Heart right ventricle (tissue), 16 donors: ENCODE results near the gene COL18A1. TPM values are rescaled to one million over a fixed set of nuclear protein-coding genes. Genes with fewer than 3 reads are reported as not detected.

Source experiments
- ATAC-seq, 8 donors: fragments of 200-7000 bp; cut with Tn5 transposase; one replicate each; pipeline ENCODE4 v1.9.1; 2020; ENCODE audit warnings: mild to moderate bottlenecking in 8 of 8, moderate library complexity in 8 of 8, moderate number of reproducible peaks in 1 of 8
- DNase-seq, 2 donors: peaks; one replicate each; pipeline ENCODE4 v3.0.0-alpha.2; 2020
- H3K27ac ChIP-seq, 10 donors: fragments of 200-600 bp; sonication (generic) in 2 of 10; one replicate each; pipeline versions ENCODE4 v1.5.0 to v1.8.0; 2020 to 2022; ENCODE audit warnings: mild to moderate bottlenecking in 3 of 10
- H3K27me3 ChIP-seq, 7 donors: fragments of 200-600 bp; one replicate each; pipeline ENCODE4 v1.8.0; 2021 to 2022; ENCODE audit warnings: mild to moderate bottlenecking in 2 of 7
- H3K36me3 ChIP-seq, 9 donors: fragments of 200-600 bp; sonication (generic) in 1 of 9; one replicate each; pipeline versions ENCODE4 v1.5.0 to v1.8.0; 2020 to 2022; ENCODE audit warnings: mild to moderate bottlenecking in 2 of 9
- H3K4me1 ChIP-seq, 9 donors: fragments of 200-600 bp; sonication (generic) in 1 of 9; one replicate each; pipeline versions ENCODE4 v1.5.0 to v1.8.0; 2020 to 2022; ENCODE audit warnings: mild to moderate bottlenecking in 4 of 9
- H3K4me3 ChIP-seq, 10 donors: fragments of 200-600 bp; sonication (generic) in 2 of 10; one replicate each; pipeline versions ENCODE4 v1.5.0 to v1.8.0; 2020 to 2022; ENCODE audit warnings: mild to moderate bottlenecking in 7 of 10, moderate library complexity in 2 of 10
- H3K9me3 ChIP-seq, 11 donors: fragments of 200-600 bp in 10 of 11; sonication (generic) in 2 of 11; one replicate each; pipeline versions ENCODE4 v1.5.0 to v1.8.0; 2013 to 2022; ENCODE audit warnings: mild to moderate bottlenecking in 2 of 11, control low read depth in 1 of 11, moderate library complexity in 1 of 11
- WGBS, 2 donors: extraction: QIAGEN DNeasy Blood & Tissue Kit; methylation state at CpG; one replicate each; pipeline ENCODE4 v1.1.7; 2013; ENCODE audit warnings: inconsistent platforms in 1 of 2; 5-methylcytosine and 5-hydroxymethylcytosine counted together
- intact Hi-C, 10 donors: fragments of 100-400 bp; cut with DNase I; formaldehyde crosslinking; loops; one replicate each; pipeline versions ENCODE4 v1.11.1 to v1.14.2; 2022
- polyA plus RNA-seq, 2 donors: library from polyadenylated mRNA; stranded (reverse); fragments of 200-250 nt; gene quantifications; one replicate each; pipeline ENCODE4 v1.2.3, GENCODE V29; 2013
- total RNA-seq, 10 donors: library from RNA; stranded (reverse); fragmentation: NEBNext Ultra II Directional in 3 of 10; extraction: Animal tissue kit (Norgen Biotek cat#: 25700) in 3 of 10; gene quantifications; one replicate each; pipeline versions ENCODE4 v1.2.1 to v1.2.4, GENCODE V29; 2021 to 2023
- TF ChIP-seq, protein P1 (sequence below), 9 donors: fragments of 200-600 bp; sonication (generic) in 2 of 9; IDR thresholded peaks; one replicate each; pipeline versions ENCODE4 v1.5.0 to v1.8.0; 2021 to 2022; ENCODE audit warnings: antibody characterized with exemption in 9 of 9, mild to moderate bottlenecking in 5 of 9, moderate library complexity in 1 of 9
- donor health status: Arrhythmogenic right ventricular cardiomyopathy.
- donor health status: ischemic (EF 13 %, LVEDD 7.1; RV severe dilation, severe dysfunction).
- donor health status: healthy with polysubstance abuse.
- donor health status: DM: no; HTN: yes; CAD: no.
- donor health status: DM: no; HTN: no; CAD: no.
- donor health status: ischemic (EF 25% LVEDD 6.9; RV normal size, moderate dysfunction).
- donor health status: ischemic (EF 25% LVEDD 5.7; RV mildly dilated, moderate dysfunction).
- donor health status: healthy.
- donor health status: DM: yes; HTN: yes; CAD: no.
- donor health status: Ischemic cardiomyopathy.
- donor health status: ischemic (EF 35%, LVEDD 5.7; RV mildly dilated, moderate dysfunction).
- donor health status: nonischemic (EF 11% LVEDD 7.7; RV severe dilation, severe dysfunction).
- donor health status: DM: yes; HTN: yes; CAD: no.
- donor health status: PGD.
- donor health status: ischemic (EF 29% LVEDD 5.4; RV normal size, mild dysfunction).
- donor health status: nonischemic (EF 23%, LVEDD 6.1; RV moderate dilation, normal function).

The COL18A1 gene
- total and polyA plus RNA-seq, 12 donors = 33.7 to 87.1 (median 52.6) TPM

- H3K4me3 ChIP-seq = peak overlapping the region in 1 of 10 donors; percentile 31
- H3K27ac ChIP-seq = peak overlapping the region in 1 of 10 donors; percentile 91
- H3K4me1 ChIP-seq = peaks cover 6 to 38% (median 12%) of the 10 kb centered on the region in 9 donors
- ATAC-seq (no peak), DNase-seq (peak in 1 of 2 donors; percentile 9)
- H3K36me3 ChIP-seq = peaks cover 0 to 84% (median 25%) of the 10 kb centered on the region in 9 donors
- no peaks in the 10 kb centered on the region for H3K9me3 ChIP-seq
- H3K27me3 ChIP-seq = no peaks in the 10 kb centered on the region
- TF ChIP-seq, protein P1, sequence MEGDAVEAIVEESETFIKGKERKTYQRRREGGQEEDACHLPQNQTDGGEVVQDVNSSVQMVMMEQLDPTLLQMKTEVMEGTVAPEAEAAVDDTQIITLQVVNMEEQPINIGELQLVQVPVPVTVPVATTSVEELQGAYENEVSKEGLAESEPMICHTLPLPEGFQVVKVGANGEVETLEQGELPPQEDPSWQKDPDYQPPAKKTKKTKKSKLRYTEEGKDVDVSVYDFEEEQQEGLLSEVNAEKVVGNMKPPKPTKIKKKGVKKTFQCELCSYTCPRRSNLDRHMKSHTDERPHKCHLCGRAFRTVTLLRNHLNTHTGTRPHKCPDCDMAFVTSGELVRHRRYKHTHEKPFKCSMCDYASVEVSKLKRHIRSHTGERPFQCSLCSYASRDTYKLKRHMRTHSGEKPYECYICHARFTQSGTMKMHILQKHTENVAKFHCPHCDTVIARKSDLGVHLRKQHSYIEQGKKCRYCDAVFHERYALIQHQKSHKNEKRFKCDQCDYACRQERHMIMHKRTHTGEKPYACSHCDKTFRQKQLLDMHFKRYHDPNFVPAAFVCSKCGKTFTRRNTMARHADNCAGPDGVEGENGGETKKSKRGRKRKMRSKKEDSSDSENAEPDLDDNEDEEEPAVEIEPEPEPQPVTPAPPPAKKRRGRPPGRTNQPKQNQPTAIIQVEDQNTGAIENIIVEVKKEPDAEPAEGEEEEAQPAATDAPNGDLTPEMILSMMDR (IDR thresholded peaks at IDR 0.05) = no peak
- 81 to 93% methylated on average over 37 of the region's 37 CpGs for WGBS, 2 donors
- intact Hi-C loops = loop anchor here in 4 of 10 donors (1.0 to 10.0 kb wide), 4 partner anchors 51 to 117 kb away; partner anchors contain the start of gene SLC19A1 (in 1 of the 4)
Observed at GRCh38 chr21:45479691-45480675, 75.0 kb downstream of the COL18A1 start.

GRCh38 chr21:45480701-45481500 lies 75.9 kb downstream of the COL18A1 start:
- TF ChIP-seq, protein P1 (IDR thresholded peaks at IDR 0.05) = no peak
- WGBS, 2 donors = 91 to 94% methylated on average over 34 to 35 of the region's 35 CpGs
- Histone ChIP-seq H3K36me3 (peaks cover 0 to 82% (median 18%) of the 10 kb centered on the region in 9 donors), H3K4me3 (no peak overlapping the region), H3K27me3 (no peaks in the 10 kb centered on the region), H3K9me3 (no peaks in the 10 kb centered on the region), H3K27ac (no peak overlapping the region), H3K4me1 (peaks cover 6 to 38% (median 12%) of the 10 kb centered on the region in 9 donors)
- ATAC-seq = peak in 1 of 8 donors; percentile 20
- intact Hi-C loops = loop anchor here in 2 of 10 donors (1.0 to 10.0 kb wide), 2 partner anchors 61 to 114 kb away; partner anchors contain the start of gene SLC19A1 (in 1 of the 2)
- peak in 1 of 2 donors; percentile 11 for DNase-seq

GRCh38 chr21:45481566-45481965 lies 76.6 kb downstream of the COL18A1 start:
- H3K27ac ChIP-seq = no peak overlapping the region
- TF ChIP-seq, protein P1 (IDR thresholded peaks at IDR 0.05) = no peak
- H3K36me3 ChIP-seq = peaks cover 0 to 77% (median 18%) of the 10 kb centered on the region in 9 donors
- ATAC-seq = no peak
- no peaks in the 10 kb centered on the region for H3K9me3 ChIP-seq
- H3K27me3 ChIP-seq = no peaks in the 10 kb centered on the region
- H3K4me3 ChIP-seq = no peak overlapping the region
- WGBS, 2 donors = 93% methylated on average over 16 of the region's 16 CpGs
- intact Hi-C loops = loop anchor here in 1 of 10 donors (10.0 kb wide), 1 partner anchor 113 kb away; no protein-coding TSS in a partner anchor
- DNase-seq = no peak
- peaks cover 6 to 38% (median 12%) of the 10 kb centered on the region in 9 donors for H3K4me1 ChIP-seq
